Amniotic stem cell (primary cell): Measurements from ENCODE around the gene PRDM2.
"Not testable (repeated sequence)": the region's sequence is repeated elsewhere in the genome, so short reads cannot be mapped to it uniquely, and the experiment has no call there.

Experiments
- DNase-seq: peaks from one replicate; lab custom pipeline; 2025; lab: John Stamatoyannopoulos, UW

PRDM2 gene

GRCh38 chr1:13700521-13701270 lies 708 bp downstream of the PRDM2 start:
- DNase-seq = no peak

GRCh38 chr1:13701271-13701640 lies 1.3 kb downstream of the PRDM2 start:
- no peak for DNase-seq

- DNase-seq = no peak
These were observed 2.6 kb downstream of the PRDM2 start for GRCh38 chr1:13702425-13703127.

- DNase-seq = no peak
These were observed 3.1 kb downstream of the PRDM2 start for GRCh38 chr1:13703128-13703513.

GRCh38 chr1:13703558-13704490 lies 3.8 kb downstream of the PRDM2 start:
- DNase-seq = no peak

GRCh38 chr1:13706046-13706445 lies 6.1 kb downstream of the PRDM2 start:
- DNase-seq = no peak

- no peak for DNase-seq
These were observed 7.2 kb downstream of the PRDM2 start for GRCh38 chr1:13707164-13707563.

GRCh38 chr1:13708380-13708982 lies 8.5 kb downstream of the PRDM2 start:
- no peak for DNase-seq

GRCh38 chr1:13710086-13710485 lies 10.1 kb downstream of the PRDM2 start:
- no peak for DNase-seq

- DNase-seq = no peak
These were observed 14.9 kb downstream of the PRDM2 start for GRCh38 chr1:13714851-13715250.

GRCh38 chr1:13715616-13716287 lies 15.8 kb downstream of the PRDM2 start:
- not testable (repeated sequence) for DNase-seq

GRCh38 chr1:13722808-13723360 lies 22.9 kb downstream of the PRDM2 start:
- no peak for DNase-seq

GRCh38 chr1:13723810-13724209 lies 23.8 kb downstream of the PRDM2 start:
- no peak for DNase-seq

GRCh38 chr1:13725714-13726175 lies 25.8 kb downstream of the PRDM2 start:
- peak; percentile 22 for DNase-seq

GRCh38 chr1:13728091-13728715 lies 28.2 kb downstream of the PRDM2 start:
- no peak for DNase-seq

GRCh38 chr1:13730291-13730690 lies 30.3 kb downstream of the PRDM2 start:
- DNase-seq = no peak

- DNase-seq = no peak
These were observed 30.9 kb downstream of the PRDM2 start for GRCh38 chr1:13730751-13731482.

- DNase-seq = no peak
These were observed 31.9 kb downstream of the PRDM2 start for GRCh38 chr1:13731897-13732296.

- DNase-seq = no peak
These were observed 33.1 kb downstream of the PRDM2 start for GRCh38 chr1:13732971-13733667.
